ENCODE measurements around the gene CST9. TPM values are rescaled to one million over a fixed set of nuclear protein-coding genes. Genes with fewer than 3 reads are reported as not detected.

CST9 gene
- total and polyA plus RNA-seq, 9 of the 15 experiments (the other 6 are each of a cell fraction or from before 2014, with no cell fraction given), result not detected

DNA sequence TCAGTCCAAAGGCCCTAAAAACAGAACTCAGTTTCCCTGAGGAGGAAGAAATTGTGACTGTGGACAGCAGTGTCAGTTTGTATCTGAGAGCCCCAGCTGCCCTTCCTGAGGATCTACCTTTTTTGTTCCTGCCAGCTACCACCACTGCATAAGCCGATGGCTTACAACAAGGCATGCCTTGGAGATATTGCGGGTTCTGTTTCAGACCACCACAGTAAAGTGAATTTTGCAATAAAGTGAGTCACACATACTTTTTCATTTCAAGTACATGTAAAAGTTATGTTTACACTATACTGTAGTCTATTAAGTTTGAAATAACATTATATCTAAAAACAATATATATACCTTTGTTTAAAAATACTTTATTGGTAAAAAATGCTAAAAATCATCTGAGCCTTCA is 41.6 kb upstream of the CST9 start (continued):
- TF ChIP-seq, protein P1, sequence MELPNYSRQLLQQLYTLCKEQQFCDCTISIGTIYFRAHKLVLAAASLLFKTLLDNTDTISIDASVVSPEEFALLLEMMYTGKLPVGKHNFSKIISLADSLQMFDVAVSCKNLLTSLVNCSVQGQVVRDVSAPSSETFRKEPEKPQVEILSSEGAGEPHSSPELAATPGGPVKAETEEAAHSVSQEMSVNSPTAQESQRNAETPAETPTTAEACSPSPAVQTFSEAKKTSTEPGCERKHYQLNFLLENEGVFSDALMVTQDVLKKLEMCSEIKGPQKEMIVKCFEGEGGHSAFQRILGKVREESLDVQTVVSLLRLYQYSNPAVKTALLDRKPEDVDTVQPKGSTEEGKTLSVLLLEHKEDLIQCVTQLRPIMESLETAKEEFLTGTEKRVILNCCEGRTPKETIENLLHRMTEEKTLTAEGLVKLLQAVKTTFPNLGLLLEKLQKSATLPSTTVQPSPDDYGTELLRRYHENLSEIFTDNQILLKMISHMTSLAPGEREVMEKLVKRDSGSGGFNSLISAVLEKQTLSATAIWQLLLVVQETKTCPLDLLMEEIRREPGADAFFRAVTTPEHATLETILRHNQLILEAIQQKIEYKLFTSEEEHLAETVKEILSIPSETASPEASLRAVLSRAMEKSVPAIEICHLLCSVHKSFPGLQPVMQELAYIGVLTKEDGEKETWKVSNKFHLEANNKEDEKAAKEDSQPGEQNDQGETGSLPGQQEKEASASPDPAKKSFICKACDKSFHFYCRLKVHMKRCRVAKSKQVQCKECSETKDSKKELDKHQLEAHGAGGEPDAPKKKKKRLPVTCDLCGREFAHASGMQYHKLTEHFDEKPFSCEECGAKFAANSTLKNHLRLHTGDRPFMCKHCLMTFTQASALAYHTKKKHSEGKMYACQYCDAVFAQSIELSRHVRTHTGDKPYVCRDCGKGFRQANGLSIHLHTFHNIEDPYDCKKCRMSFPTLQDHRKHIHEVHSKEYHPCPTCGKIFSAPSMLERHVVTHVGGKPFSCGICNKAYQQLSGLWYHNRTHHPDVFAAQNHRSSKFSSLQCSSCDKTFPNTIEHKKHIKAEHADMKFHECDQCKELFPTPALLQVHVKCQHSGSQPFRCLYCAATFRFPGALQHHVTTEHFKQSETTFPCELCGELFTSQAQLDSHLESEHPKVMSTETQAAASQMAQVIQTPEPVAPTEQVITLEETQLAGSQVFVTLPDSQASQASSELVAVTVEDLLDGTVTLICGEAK (IDR thresholded peaks at IDR 0.05), result no peak
- TF ChIP-seq, protein P1 (CRISPR knock-in tag; IDR thresholded peaks at IDR 0.05), result no peak
- TF ChIP-seq CBFB (CRISPR knock-in tag; IDR thresholded peaks at IDR 0.05) (no peak), POLR3A (IDR thresholded peaks at IDR 0.05; ENCODE audit: borderline replicate concordance, extremely low read depth, insufficient read depth, insufficient read length) (no peak), SPI1 (IDR thresholded peaks at IDR 0.05; ENCODE audit: borderline replicate concordance, low read depth, low read length) (no peak), ERF (CRISPR knock-in tag; IDR thresholded peaks at IDR 0.05) (no peak), PRPF4 (IDR thresholded peaks at IDR 0.05; ENCODE audit: insufficient read depth, low read depth, low read length, poor library complexity, severe bottlenecking) (no peak)
- TF ChIP-seq, protein P2, sequence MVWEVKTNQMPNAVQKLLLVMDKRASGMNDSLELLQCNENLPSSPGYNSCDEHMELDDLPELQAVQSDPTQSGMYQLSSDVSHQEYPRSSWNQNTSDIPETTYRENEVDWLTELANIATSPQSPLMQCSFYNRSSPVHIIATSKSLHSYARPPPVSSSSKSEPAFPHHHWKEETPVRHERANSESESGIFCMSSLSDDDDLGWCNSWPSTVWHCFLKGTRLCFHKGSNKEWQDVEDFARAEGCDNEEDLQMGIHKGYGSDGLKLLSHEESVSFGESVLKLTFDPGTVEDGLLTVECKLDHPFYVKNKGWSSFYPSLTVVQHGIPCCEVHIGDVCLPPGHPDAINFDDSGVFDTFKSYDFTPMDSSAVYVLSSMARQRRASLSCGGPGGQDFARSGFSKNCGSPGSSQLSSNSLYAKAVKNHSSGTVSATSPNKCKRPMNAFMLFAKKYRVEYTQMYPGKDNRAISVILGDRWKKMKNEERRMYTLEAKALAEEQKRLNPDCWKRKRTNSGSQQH (CRISPR knock-in tag; IDR thresholded peaks at IDR 0.05), result no peak
